ENCODE results near the gene TPRX2.

Gene TPRX2

DNA sequence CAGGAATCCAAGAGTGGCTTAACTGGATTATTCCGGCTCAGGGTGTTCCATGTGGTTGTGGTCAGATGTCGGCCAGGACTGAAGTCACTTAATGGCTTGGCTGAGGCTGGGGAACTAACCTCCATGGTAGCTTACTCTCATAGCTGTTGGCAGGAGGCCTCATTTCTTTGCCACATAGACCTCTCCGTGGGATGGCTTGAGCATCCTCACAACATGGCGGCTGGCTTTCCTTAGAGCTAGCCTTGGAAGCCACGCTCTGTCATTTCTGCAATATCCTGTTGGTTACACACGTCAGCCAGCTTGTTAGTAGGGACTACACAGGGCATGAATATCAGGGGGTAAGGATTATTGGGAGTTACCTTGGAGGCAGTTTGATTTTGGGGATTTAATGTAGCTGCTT lies 32.2 kb upstream of the TPRX2 start:
- TF ChIP-seq, protein P1, sequence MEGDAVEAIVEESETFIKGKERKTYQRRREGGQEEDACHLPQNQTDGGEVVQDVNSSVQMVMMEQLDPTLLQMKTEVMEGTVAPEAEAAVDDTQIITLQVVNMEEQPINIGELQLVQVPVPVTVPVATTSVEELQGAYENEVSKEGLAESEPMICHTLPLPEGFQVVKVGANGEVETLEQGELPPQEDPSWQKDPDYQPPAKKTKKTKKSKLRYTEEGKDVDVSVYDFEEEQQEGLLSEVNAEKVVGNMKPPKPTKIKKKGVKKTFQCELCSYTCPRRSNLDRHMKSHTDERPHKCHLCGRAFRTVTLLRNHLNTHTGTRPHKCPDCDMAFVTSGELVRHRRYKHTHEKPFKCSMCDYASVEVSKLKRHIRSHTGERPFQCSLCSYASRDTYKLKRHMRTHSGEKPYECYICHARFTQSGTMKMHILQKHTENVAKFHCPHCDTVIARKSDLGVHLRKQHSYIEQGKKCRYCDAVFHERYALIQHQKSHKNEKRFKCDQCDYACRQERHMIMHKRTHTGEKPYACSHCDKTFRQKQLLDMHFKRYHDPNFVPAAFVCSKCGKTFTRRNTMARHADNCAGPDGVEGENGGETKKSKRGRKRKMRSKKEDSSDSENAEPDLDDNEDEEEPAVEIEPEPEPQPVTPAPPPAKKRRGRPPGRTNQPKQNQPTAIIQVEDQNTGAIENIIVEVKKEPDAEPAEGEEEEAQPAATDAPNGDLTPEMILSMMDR (IDR thresholded peaks at IDR 0.05; ENCODE audit: low read depth, low read length) = no peak
- no peak for DNase-seq (ENCODE audit: extremely low read depth, low read depth)

DNA sequence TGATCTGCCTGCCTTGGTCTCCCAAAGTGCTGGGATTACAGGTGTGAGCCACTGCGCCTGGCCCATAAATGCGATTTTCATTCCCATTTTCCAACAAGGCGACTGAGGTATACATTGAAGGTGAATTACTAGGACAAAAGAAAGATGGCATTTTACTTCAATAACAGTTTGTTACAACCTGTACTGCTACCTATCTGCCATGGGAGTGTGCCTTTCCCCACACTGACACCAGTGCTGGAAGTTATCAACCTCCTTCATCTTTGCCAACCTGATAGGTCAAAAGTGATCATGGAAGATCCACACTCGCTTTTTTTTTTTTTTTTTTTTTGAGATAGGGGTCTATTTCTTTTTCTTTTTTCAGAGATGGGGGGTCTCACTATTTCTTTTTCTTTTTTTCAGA lies 26.3 kb upstream of the TPRX2 start:
- TF ChIP-seq, protein P1 (IDR thresholded peaks at IDR 0.05; ENCODE audit: low read depth, low read length) = no peak
- no peak for DNase-seq (ENCODE audit: extremely low read depth, low read depth)

DNA sequence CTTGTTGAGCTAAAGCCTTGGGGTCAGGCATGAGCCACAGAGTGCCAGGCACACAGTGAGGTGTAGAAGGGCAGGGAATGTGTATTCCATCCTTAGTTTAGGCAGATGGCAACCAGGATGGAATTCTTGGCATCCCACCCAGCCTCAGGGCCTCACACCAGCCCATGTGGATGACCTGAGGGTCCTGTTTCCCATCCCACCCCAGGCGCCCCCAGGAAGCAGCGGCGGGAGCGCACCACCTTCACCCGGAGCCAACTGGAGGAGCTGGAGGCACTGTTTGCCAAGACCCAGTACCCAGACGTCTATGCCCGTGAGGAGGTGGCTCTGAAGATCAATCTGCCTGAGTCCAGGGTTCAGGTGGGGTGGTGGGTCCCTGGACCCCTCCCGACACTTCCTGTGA lies 23.0 kb upstream of the TPRX2 start:
- DNase-seq (ENCODE audit: extremely low read depth, low read depth) = no peak
- TF ChIP-seq, protein P1 (IDR thresholded peaks at IDR 0.05; ENCODE audit: low read depth, low read length) = no peak

DNA sequence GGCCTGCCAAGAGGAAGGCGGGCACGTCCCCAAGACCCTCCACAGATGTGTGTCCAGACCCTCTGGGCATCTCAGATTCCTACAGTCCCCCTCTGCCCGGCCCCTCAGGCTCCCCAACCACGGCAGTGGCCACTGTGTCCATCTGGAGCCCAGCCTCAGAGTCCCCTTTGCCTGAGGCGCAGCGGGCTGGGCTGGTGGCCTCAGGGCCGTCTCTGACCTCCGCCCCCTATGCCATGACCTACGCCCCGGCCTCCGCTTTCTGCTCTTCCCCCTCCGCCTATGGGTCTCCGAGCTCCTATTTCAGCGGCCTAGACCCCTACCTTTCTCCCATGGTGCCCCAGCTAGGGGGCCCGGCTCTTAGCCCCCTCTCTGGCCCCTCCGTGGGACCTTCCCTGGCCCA lies 19.6 kb upstream of the TPRX2 start:
- TF ChIP-seq, protein P1 (IDR thresholded peaks at IDR 0.05; ENCODE audit: low read depth, low read length) = no peak
- DNase-seq (ENCODE audit: extremely low read depth, low read depth) = no peak

DNA sequence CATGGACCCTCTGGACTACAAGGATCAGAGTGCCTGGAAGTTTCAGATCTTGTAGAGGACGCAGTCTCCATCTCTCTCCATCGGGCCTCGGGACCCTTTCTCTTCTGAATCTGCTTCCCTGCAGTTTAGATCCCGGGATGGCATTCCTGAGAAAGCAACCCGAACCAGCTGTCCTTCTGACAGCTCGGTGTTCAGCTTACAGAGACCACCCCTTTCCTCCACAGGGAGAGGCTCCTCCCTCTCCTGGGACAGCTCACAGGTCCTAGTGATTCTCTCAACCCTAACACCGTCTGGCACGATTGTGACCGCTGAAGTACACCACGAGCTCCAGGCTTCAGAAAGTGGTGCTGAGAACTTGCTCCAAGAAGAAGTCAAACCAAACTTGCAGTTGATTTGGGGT lies 19.1 kb upstream of the TPRX2 start:
- no peak for DNase-seq (ENCODE audit: extremely low read depth, low read depth)
- TF ChIP-seq, protein P1 (IDR thresholded peaks at IDR 0.05; ENCODE audit: low read depth, low read length) = no peak

DNA sequence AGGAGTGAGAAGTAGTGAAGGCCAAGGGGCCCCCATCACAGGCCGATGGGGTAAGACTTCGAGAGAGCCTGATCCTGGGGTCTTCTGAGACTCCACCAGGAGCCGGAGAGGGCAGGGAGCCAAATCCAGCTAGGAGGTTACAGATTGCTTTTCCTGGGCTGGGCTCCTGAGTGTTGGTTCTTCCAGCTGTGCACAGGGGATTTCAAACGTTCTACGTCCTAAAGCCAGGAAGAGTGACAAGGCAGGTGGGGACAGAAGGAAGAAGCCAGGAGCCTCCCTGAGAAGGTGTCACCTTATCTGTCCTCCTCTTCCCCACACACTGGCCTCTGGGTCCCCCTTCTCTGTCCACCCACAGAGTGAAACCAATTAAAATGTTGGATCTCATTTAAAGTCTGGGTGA lies 16.1 kb upstream of the TPRX2 start:
- TF ChIP-seq, protein P1 (IDR thresholded peaks at IDR 0.05; ENCODE audit: low read depth, low read length) = no peak
- no peak for DNase-seq (ENCODE audit: extremely low read depth, low read depth)

DNA sequence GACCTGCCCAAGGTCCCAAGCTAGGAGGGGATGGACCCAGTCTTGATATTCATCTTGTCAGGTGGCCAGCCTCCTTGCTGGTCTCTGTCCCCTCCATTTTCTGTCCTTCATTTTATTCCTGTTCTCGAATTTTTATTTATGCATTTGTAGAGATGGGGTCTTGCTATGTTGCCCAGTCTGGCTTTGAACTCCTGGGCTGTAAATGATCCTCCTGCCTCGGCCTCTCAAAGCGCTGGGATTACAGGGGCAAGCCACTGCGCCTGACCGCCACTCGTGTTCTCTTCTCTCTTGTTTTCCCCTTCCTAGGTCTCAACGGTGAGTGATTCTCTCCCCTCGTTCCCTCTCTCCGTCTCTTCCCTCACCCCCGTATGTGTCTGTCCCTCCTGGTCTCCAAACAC lies 10.6 kb upstream of the TPRX2 start:
- TF ChIP-seq, protein P1 (IDR thresholded peaks at IDR 0.05; ENCODE audit: low read depth, low read length) = no peak
- DNase-seq (ENCODE audit: extremely low read depth, low read depth) = no peak

All from AG09319 (cell line).